NCI-H460 (cell line): ENCODE measurements around the gene RPS6KB1. TPM values are rescaled to one million over a fixed set of nuclear protein-coding genes. Genes with fewer than 3 reads are reported as not detected.
"Not testable (repeated sequence)": the region's sequence is repeated elsewhere in the genome, so short reads cannot be mapped to it uniquely, and the experiment has no call there.

Experiments
- DNase-seq: peaks from one replicate; pipeline ENCODE4 v3.0.0-alpha.2; 2016; ENCODE audit warnings: low read depth; ENCODE audit errors: extremely low read depth
- polyA plus RNA-seq: library from polyadenylated mRNA; depleted of rRNA; stranded (reverse); fragments of >200 nt; gene quantifications from 2 replicates; pipeline ENCODE4 v1.2.3, GENCODE V29; 2014; cell fraction: nucleus; rRNA removed
- total RNA-seq: library from RNA; depleted of rRNA; stranded (reverse); fragments of >200 nt; shearing (Covaris generic); gene quantifications from 2 replicates; pipeline ENCODE4 v1.2.3, GENCODE V29; 2014; rRNA removed

Gene RPS6KB1
- 21.7 and 27.7 TPM in 2 replicates for total RNA-seq
- polyA plus RNA-seq, result 74.5 and 80.9 TPM in 2 replicates

DNA sequence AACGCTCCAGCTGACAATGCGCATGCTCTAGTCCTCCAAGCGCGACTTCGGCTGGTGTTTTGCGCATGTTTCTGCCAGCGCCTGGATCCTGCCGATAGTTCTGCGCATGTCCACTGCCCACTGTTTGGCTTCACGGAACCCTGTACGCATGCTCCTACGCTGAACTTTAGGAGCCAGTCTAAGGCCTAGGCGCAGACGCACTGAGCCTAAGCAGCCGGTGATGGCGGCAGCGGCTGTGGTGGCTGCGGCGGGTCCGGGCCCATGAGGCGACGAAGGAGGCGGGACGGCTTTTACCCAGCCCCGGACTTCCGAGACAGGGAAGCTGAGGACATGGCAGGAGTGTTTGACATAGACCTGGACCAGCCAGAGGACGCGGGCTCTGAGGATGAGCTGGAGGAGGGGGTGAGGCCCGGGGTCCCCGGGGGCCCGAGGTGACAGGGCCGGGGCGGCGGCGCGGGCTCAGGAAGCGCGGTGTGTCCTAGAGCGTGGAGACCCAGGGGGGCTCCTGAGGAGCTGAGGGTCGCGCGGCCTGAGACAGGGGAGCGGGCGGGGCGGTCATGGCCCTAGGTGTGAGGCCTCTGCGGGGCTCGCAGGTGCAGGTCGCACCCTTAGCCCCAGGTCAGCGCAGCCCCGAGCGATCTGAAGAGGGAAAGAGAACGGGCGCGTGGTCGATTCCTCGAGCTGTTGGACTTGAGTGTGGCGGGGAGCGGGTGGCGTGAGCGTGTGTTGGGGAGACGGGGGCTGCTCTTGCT is at the start of gene RPS6KB1, which contains the start of gene TUBD1:
TSS of gene RPS6KB1 (plus strand) at position 198 of the 752 bp plus-strand sequence. CDS start at position 262, 64 bp downstream.
TSS of gene TUBD1 (minus strand) at position 20 of the 752 bp plus-strand sequence. CDS start 1,941 bp downstream, outside the sequence.
- peak; percentile 99 for DNase-seq

- no peak for DNase-seq
Measured at GRCh38 chr17:59844884-59845594, 47.9 kb upstream of the RPS6KB1 start.

- DNase-seq, result no peak
Measured at GRCh38 chr17:59845595-59846393, 47.1 kb upstream of the RPS6KB1 start.

DNA sequence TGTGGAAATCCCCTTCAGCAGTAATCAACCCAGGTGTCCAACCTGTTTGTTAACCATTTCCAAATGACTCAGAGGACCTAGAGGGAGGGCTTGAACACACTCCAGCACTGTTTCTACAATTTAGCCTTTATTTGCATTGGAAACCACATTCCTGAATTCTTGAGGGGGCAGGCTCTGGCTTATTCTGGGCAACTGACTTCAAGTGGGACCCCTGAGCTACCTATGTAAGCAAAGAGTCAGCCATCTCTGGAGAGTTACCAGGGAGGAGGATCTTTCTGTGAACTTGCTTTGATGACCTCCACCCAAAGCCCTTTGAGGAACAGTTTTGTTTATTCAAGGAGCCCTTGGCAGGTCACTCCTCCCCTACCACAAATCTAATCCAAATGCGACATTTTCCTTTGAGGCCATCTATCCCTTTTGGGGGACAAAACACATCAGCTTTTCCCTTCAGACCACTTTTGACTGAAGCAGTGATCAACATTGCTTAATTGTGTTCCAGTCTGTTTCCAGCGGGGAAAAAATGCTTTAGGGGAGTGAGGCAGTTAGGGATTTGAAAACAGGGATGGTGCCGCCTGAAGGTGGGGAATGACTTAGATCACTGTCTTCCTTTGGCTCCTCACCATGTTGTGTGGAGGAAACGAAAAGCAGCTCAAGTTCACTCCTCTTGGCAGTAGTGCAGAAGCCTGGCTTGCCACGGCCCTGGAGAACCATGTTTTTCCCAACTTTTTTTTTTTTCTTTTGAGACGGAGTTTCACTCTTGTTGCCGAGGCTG is 46.3 kb upstream of the RPS6KB1 start:
- no peak for DNase-seq

- DNase-seq, result no peak
Measured at GRCh38 chr17:59848385-59848668, 44.6 kb upstream of the RPS6KB1 start.

DNA sequence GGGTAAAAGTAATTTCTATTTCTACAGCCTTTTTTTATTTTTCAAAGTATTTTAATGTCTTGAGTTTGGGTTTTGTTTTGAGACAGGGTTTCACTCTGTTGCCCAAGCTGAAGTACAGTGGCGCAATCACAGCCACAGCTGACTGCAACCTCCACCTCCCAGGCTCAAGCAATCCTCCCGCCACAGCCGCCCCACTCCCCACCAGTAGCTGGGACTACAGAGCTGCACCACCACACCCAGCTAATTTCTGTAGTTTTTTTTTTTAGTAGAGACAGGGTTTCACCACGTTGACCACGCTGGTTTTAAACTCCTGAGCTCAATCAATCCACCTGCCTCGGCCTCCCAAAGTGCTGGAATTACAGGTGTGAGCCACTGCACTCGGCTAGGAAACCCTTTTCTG is 44.1 kb upstream of the RPS6KB1 start:
- DNase-seq, result no peak

GRCh38 chr17:59850311-59850710 is 42.6 kb upstream of the RPS6KB1 start:
- DNase-seq, result not testable (repeated sequence)

- no peak for DNase-seq
Measured at GRCh38 chr17:59851439-59852375, 41.2 kb upstream of the RPS6KB1 start.

- DNase-seq, result not testable (repeated sequence)
Measured at GRCh38 chr17:59852847-59853167, 40.1 kb upstream of the RPS6KB1 start.

DNA sequence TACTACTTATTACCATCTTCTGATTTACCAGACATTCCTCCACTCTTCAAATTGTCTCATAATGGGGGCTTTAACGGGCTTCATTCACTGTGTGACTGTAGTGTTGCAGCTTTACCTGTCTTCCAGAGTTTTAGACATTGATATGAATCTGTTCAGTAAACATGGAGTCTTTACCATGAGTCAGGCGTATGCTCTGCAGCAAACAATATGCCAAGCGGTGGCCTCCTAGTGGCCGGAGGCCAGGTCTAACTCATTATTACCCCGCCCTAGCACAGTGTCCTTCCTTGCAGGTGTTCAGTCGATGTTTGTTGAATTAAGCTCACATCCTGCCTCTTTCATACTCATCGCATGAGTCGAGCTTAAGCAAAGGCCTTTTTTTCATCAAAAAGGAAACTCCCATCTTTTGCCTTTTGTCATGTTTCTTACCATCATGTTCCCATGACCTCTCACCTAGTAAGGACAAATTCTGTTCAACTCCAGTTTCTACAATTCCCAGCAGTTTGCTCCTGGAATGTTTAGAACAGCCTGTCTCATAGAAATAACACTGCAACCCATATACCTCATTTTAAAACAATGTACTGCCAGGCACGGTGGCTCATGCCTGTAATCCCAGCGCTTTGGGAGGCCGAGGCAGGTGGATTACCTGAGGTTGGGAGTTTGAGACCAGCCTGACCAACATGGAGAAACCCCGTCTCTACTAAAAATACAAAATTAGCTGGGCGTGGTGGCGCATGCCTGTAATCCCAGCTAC is 39.6 kb upstream of the RPS6KB1 start:
- DNase-seq, result no peak

- DNase-seq, result not testable (repeated sequence)
Measured at GRCh38 chr17:59853919-59854729, 38.8 kb upstream of the RPS6KB1 start.

DNA sequence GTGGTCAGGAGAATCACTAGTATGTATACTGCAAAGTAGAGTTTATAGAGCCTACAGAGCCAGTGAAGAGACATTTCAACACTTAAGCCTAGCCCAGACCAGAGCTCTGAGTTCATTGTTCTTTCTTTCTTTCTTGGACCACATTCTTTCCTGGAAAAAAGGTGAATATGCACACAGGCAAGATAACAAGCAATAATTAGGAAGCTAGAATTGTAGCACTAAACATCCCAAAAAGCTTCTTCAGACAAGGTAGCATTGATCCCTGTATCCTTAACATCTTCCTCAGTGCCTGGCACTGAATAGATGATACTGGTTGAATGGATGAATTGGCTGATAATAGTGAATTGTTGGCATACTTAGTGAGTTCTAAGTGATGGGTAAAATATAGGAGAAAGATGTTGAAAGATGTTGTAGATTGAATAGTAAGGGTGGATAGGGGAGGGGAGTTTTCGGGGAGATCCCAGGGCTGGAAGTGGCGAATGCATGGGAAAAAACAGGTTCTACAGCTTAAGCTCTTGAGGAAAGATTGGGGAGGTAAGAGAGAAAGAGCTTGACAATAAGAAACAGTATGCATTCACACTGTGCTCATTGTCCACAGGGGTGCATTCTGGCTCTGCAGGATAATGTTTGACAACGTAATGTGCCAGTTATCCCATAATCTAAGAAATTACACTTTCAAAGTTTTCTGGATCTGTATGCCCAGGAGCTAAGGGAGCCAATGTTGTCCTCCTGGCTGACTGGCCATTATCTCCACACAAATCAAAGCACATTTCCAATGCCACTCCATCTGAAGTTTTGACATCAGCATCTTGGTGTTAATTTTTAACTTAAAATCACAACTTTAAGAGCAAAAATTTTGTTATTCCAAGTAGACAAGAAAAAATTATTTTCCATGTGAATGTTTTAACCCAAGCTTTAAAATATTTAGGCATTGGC is 35.8 kb upstream of the RPS6KB1 start:
- no peak for DNase-seq

DNA sequence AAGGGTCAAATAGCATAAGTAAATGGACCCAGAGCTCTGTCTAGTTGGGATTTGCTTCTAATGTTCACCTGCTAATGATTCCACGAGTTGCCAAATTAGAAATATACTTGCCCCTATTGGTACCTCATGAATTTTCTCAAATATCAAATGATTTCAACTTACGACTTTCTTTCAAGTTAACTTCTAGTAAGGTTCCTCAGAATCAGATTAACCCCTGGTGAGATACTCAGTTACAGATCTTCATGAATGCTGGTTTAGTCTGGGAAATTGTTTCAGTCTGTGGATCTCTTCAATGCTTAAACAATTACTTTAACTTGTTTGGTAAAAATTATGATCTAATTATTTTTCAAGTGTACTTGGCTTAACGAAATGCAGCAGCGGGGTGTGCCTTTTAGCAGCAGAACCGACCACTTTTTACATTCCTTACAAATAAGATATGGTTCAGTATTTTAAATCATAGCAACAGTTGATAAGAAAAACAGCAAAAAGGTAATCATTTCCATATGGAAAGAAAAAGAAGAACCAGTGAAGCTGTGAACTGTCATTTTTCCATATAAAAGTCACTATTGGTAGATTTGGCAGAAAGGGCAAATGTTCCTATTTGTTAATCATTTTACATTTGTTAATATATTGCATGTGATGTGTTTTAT is 34.6 kb upstream of the RPS6KB1 start:
- no peak for DNase-seq

- no peak for DNase-seq
Measured at GRCh38 chr17:59858932-59859331, 34.0 kb upstream of the RPS6KB1 start.

DNA sequence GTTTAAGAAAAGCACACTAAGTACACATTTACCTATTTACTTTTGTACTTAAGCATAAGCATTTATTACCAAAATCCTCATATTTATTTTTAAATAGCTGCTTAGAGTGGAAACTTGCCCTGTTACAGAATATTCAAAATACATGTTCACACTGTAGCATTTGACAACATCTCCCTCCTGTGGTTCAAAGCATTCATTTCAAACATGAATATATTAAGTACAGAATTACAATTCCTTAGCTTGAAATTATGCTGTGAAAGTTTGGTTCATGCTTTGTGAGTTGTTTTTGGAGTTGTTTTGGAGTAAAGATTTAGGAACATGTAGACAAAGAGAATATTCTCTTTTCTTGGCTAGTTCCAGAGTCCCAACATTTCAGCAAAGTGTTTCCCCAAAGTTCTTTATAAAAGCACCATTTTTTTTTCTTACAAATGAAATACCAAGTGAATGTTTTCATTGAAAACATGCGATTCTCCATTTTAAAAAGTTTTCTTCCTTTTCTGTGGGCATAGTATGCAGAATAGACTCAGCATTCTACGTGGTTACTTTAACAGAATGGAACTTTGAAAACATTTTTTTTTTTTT is 33.4 kb upstream of the RPS6KB1 start:
- DNase-seq, result no peak

DNA sequence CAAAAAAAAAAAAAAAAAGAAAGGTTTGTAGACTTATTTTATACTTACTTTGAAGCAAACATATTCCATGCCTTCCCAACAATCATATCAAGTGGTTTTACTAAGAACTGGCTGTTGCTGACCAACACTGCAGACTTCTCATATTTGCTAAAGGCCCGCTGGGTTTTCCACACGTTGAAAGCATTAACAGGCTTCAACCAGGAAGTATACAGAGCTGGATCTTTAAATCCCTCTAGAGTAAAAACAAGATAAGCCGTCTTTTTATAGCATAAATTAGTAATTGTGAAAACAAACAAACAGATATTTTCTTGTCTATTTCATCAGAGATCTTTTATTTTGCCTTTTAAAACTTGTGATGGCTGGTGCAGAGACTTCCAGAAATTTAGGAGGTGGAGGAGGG is 29.3 kb upstream of the RPS6KB1 start:
- no peak for DNase-seq
